Measurements from ENCODE around the gene FAM187B.

DNA sequence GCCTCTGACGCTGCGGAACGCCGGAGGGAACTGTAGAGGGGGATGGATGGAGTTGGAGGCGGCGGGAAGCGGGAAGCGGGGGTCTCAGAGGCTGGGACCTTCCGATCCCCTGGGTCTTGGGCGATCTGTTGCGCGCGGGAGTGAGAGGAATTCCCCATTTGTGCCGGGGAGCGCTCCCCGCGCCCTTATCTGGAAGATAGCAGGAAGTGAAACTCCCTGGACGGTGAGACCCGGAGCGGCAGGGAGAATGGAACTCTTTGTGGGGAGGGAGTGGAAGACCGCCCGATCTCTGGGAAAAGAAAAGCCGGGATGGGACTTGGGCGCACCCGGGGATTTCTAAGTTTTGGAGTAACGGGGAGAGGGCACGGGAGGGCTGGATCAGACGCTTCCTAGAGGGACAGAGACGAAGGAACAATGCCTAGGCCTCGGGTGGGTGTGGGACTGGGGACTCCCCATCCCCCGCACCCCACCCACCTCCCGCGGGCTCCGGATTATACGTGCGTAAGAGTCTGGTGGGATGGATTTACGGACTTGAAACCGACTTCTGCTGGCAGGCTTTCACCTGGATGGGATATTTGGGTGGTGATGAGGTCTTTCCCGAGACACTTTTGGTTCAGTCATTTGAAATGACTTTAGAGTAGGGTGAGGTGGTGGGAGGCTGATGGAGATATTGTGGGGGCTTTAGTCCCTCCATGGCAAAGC is 20.8 kb upstream of the FAM187B start:
- TF ChIP-seq, protein P1, sequence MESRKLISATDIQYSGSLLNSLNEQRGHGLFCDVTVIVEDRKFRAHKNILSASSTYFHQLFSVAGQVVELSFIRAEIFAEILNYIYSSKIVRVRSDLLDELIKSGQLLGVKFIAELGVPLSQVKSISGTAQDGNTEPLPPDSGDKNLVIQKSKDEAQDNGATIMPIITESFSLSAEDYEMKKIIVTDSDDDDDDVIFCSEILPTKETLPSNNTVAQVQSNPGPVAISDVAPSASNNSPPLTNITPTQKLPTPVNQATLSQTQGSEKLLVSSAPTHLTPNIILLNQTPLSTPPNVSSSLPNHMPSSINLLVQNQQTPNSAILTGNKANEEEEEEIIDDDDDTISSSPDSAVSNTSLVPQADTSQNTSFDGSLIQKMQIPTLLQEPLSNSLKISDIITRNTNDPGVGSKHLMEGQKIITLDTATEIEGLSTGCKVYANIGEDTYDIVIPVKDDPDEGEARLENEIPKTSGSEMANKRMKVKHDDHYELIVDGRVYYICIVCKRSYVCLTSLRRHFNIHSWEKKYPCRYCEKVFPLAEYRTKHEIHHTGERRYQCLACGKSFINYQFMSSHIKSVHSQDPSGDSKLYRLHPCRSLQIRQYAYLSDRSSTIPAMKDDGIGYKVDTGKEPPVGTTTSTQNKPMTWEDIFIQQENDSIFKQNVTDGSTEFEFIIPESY (IDR thresholded peaks at IDR 0.05; ENCODE audit: extremely low read depth, insufficient replicate concordance, low read length): no peak
- TF ChIP-seq JUND (IDR thresholded peaks at IDR 0.05) (no peak), ATF3 (IDR thresholded peaks at IDR 0.05) (no peak), POLR2AphosphoS5 (IDR thresholded peaks at IDR 0.05; ENCODE audit: low read depth, low read length) (no peak), RAD21 (IDR thresholded peaks at IDR 0.05; ENCODE audit: low read depth) (no peak), YY1 (IDR thresholded peaks at IDR 0.05; ENCODE audit: extremely low read depth, insufficient replicate concordance, low read depth, low read length) (no peak)

All from HCT116 (cell line).